Thyroid gland (tissue), 4 donors: ENCODE data around the gene OBSL1. TPM values are rescaled to one million over a fixed set of nuclear protein-coding genes. Genes with fewer than 3 reads are reported as not detected.

Experiments used
- DNase-seq, 2 donors: peaks; one replicate each; pipeline ENCODE4 v3.0.0-alpha.2; 2019
- H3K27ac ChIP-seq, 3 donors: fragments of 200-600 bp; sonication (generic); 1 replicate in 2 of 3; 2 replicates in 1 of 3; pipeline ENCODE4 v1.5.1; 2016 to 2019; ENCODE audit warnings: mild to moderate bottlenecking in 1 of 3, moderate library complexity in 1 of 3
- H3K27me3 ChIP-seq: fragments of 200-600 bp; sonication (generic); one replicate; pipeline ENCODE4 v1.5.1; 2019
- H3K36me3 ChIP-seq, 2 donors: fragments of 200-600 bp; sonication (generic); one replicate each; pipeline ENCODE4 v1.5.1; 2016 to 2019
- H3K4me1 ChIP-seq, 2 donors: fragments of 200-600 bp; sonication (generic); one replicate each; pipeline ENCODE4 v1.5.1; 2017 to 2019
- H3K4me3 ChIP-seq, 3 donors: fragments of 200-600 bp; sonication (generic); replicated peaks in 1 of 3; 1 replicate in 2 of 3; 2 replicates in 1 of 3; pipeline ENCODE4 v1.5.1; 2016; ENCODE audit warnings: mild to moderate bottlenecking in 1 of 3
- H3K9me3 ChIP-seq: fragments of 200-600 bp; sonication (generic); one replicate; pipeline ENCODE4 v1.5.1; 2017
- POLR2A ChIP-seq, 2 donors: fragments of 450-650 bp; IDR thresholded peaks; one replicate each; pipeline ENCODE4 v1.6.1; 2017; ENCODE audit warnings: antibody characterized with exemption in 2 of 2, mild to moderate bottlenecking in 2 of 2, moderate library complexity in 1 of 2
- WGBS, 2 donors: methylation state at CpG; one replicate each; pipeline ENCODE4 v1.1.5; 2017; 5-methylcytosine and 5-hydroxymethylcytosine counted together
- intact Hi-C: fragments of 100-400 bp; cut with DNase I; formaldehyde crosslinking; loops from one replicate; pipeline ENCODE4 v1.15.1; 2023
- total RNA-seq, 4 donors: library from RNA; depleted of rRNA; stranded (reverse); fragments of >200 nt; gene quantifications; one replicate each; pipeline ENCODE4 v1.2.3, GENCODE V29; 2016
- TF ChIP-seq, protein P1 (sequence below), 6 experiments: fragments of 200-600 bp in 3 of 6; fragments of 450-650 bp in 3 of 6; sonication (generic) in 3 of 6; IDR thresholded peaks; one replicate each; pipeline ENCODE4 v1.5.1; 2016 to 2019; ENCODE audit warnings: antibody characterized with exemption in 6 of 6, mild to moderate bottlenecking in 2 of 6, inconsistent platforms in 1 of 6, moderate library complexity in 1 of 6

OBSL1 gene
- total RNA-seq, 4 donors from 2014 or later, result 142 to 200 (median 170) TPM

DNA sequence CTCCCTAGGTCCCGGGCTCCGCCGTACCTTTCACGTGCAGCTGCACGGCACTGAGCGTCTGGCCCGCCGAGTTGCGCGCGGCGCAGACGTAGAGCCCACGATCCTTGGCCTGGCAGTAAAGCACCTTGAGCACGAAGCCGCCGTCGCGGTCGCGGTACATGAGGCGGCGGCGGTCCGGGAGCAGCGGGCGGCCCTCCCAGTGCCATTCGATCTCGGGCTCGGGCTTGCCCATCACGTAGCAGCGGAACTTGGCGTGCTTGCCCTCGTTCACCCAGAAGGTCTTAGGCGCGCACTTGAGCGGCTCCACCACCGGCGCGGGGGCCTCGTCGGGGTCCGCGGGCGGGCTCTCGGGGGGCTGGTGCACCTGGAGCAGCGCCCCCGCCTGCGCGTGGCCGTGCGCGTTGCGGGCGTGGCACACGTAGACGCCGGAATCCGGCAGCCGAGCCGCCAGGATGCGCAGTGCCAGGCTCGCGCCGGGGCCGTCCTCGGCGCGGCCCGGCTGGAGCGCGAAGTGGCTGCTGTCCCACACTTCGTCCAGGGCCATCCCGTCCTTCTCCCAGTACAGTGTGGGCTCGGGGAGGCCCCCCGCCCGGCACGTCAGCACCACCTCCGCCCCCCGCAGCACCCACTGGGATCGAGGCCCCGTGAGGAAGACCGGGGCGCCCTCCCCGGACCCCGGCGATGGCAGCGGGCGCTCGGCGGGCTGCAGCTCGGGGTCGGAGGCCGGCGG, 980 bp downstream of the OBSL1 start:
- H3K27me3 ChIP-seq, result no peaks in the 10 kb centered on the region
- intact Hi-C loops, result no loop called here
- DNase-seq, result peak; percentile 41 to 53
- H3K4me3 ChIP-seq, result peak overlapping the region; percentile 50 to 77 (median 66)
- no peaks in the 10 kb centered on the region for H3K9me3 ChIP-seq
- peaks cover 0 to 2% of the 10 kb centered on the region in 2 donors for H3K36me3 ChIP-seq
- H3K4me1 ChIP-seq, result peaks cover 21 to 32% of the 10 kb centered on the region in 2 donors
- 45 to 48% methylated on average over 10 to 22 of the region's 95 CpGs for WGBS, 2 donors
- peak overlapping the region; percentile 38 to 78 (median 77) for H3K27ac ChIP-seq
- TF ChIP-seq, protein P1, sequence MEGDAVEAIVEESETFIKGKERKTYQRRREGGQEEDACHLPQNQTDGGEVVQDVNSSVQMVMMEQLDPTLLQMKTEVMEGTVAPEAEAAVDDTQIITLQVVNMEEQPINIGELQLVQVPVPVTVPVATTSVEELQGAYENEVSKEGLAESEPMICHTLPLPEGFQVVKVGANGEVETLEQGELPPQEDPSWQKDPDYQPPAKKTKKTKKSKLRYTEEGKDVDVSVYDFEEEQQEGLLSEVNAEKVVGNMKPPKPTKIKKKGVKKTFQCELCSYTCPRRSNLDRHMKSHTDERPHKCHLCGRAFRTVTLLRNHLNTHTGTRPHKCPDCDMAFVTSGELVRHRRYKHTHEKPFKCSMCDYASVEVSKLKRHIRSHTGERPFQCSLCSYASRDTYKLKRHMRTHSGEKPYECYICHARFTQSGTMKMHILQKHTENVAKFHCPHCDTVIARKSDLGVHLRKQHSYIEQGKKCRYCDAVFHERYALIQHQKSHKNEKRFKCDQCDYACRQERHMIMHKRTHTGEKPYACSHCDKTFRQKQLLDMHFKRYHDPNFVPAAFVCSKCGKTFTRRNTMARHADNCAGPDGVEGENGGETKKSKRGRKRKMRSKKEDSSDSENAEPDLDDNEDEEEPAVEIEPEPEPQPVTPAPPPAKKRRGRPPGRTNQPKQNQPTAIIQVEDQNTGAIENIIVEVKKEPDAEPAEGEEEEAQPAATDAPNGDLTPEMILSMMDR (IDR thresholded peaks at IDR 0.05), result peak in 1 of 6 experiments; percentile 4
- TF ChIP-seq POLR2A (IDR thresholded peaks at IDR 0.05), result peak in 1 of 2 donors; percentile 54

DNA sequence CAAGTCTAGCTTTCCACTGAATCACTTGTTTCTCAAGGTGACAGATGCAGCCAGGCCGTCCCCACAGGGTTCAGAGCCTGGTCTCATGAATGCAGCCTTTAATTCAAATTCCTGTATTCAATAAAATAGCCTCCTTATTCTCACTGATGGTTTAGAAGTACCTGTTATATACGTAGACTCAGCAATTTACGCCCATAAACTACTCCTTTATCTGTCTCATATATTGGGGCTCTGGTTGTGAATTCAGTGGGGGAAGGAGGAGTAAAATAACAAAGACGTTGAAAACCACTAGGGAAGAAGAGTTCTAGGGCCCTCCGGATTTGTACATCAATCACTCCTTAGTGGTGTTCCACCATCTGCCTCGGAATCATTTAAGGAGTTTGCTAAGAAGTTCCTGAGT, 1.7 kb downstream of the OBSL1 start:
- no peak for TF ChIP-seq POLR2A (IDR thresholded peaks at IDR 0.05)
- TF ChIP-seq, protein P1 (IDR thresholded peaks at IDR 0.05), result no peak

DNA sequence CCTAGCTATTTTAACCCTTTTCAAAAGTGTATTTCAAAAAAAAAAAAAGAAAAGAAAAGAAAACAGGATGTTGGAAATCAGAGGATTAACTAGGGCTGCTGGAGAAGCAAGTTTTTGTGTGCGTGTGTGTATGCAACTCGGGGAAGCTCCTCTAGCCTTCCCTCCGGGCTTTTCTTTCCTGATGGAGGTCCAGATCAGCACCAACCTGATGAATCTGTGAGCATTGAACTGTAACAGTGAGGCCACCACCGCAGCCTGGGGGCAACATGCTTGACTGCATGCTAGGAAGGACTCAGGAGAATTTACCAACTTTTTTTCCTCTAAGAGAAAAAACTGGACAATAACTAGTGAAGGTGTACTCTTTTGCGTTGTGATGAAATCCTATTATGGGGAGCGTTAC, 2.3 kb downstream of the OBSL1 start:
- 82 to 88% methylated on average over 6 of the region's 6 CpGs for WGBS, 2 donors
- Histone ChIP-seq H3K4me3 (no peak overlapping the region), H3K4me1 (peaks cover 9 to 20% of the 10 kb centered on the region in 2 donors), H3K27me3 (no peaks in the 10 kb centered on the region), H3K36me3 (peaks cover 0 to 2% of the 10 kb centered on the region in 2 donors), H3K9me3 (no peaks in the 10 kb centered on the region), H3K27ac (no peak overlapping the region)
- no peak for DNase-seq
- intact Hi-C loops, result no loop called here
- TF ChIP-seq, protein P1 (IDR thresholded peaks at IDR 0.05), result no peak
- TF ChIP-seq POLR2A (IDR thresholded peaks at IDR 0.05), result no peak

More for the DNA sequence above, 1.7 kb downstream of the OBSL1 start:
- Histone ChIP-seq H3K27me3 (no peaks in the 10 kb centered on the region), H3K9me3 (no peaks in the 10 kb centered on the region), H3K27ac (no peak overlapping the region), H3K4me1 (peaks cover 14 to 25% of the 10 kb centered on the region in 2 donors), H3K36me3 (peaks cover 0 to 2% of the 10 kb centered on the region in 2 donors), H3K4me3 (no peak overlapping the region)
- intact Hi-C loops, result no loop called here
- DNase-seq, result no peak
- WGBS, 2 donors, result 83 to 84% methylated on average over 6 of the region's 6 CpGs

DNA sequence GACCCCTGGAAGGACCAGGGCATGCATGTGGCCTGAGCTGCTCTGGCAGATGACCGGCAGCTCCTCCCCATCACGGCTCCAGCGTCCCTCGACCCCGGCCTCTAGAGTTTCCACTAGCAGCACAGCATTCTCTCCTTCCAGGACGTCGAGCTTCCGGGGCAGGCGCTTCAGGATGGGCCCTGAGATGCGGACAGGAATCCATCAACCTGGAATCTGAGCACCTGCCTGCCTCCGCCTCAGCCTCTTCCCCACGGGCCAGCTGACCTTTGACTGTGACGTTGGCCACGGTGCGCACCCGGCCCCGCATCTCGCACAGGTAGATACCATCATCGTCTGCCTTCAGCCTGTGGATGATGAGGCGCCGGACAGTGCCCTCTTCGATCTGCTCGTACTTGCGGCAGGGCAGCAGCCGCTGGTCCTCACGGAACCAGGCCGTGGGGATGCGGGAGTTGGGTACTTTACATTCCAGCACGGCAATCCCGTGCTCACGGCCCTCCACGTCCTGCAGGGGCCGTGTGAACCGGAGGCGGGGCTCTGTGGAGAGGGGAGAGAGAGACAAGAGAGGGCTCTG, 3.5 kb downstream of the OBSL1 start:
- Histone ChIP-seq H3K27ac (no peak overlapping the region), H3K4me1 (peaks cover 5 to 15% of the 10 kb centered on the region in 2 donors), H3K9me3 (no peaks in the 10 kb centered on the region), H3K36me3 (peaks cover 2 to 7% of the 10 kb centered on the region in 2 donors), H3K27me3 (no peaks in the 10 kb centered on the region), H3K4me3 (no peak overlapping the region)
- intact Hi-C loops, result no loop called here
- no peak for DNase-seq
- 87% methylated on average over 26 to 35 of the region's 35 CpGs for WGBS, 2 donors
- TF ChIP-seq POLR2A (IDR thresholded peaks at IDR 0.05), result no peak
- TF ChIP-seq, protein P1 (IDR thresholded peaks at IDR 0.05), result no peak

DNA sequence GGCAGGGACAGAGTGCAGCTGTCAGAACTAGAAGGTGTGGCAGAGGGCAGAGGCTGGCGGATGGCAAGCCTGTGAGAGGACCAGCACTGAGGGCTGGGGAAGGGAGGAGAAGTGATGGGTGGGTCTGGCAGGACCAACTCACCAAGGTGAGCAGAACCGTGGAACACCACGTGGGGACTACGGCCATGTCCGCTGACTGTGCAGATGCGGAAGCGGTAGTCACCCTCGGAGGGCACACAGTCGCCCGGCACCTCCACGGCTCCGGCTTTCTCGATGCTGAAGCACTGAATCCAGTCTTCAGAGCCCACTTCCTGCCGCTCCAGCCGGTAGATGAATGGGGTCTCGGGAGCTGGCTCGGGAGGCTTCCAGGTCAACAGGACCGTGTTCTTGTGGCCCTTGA, 4.2 kb downstream of the OBSL1 start:
- TF ChIP-seq, protein P1 (IDR thresholded peaks at IDR 0.05), result no peak
- TF ChIP-seq POLR2A (IDR thresholded peaks at IDR 0.05), result no peak
- WGBS, 2 donors, result 94 to 98% methylated on average over 13 to 18 of the region's 18 CpGs
- peaks cover 2 to 8% of the 10 kb centered on the region in 2 donors for H3K36me3 ChIP-seq
- H3K27ac ChIP-seq, result no peak overlapping the region
- H3K4me3 ChIP-seq, result no peak overlapping the region
- no peaks in the 10 kb centered on the region for H3K9me3 ChIP-seq
- no peak for DNase-seq
- H3K4me1 ChIP-seq, result peaks cover 5 to 14% of the 10 kb centered on the region in 2 donors
- intact Hi-C loops, result no loop called here
- H3K27me3 ChIP-seq, result no peaks in the 10 kb centered on the region
